ENCODE measurements around the gene SLC41A1.

Gene SLC41A1

GRCh38 chr1:205746757-205747412 lies 66.1 kb downstream of the SLC41A1 start:
- Histone ChIP-seq H3K9ac (no peak overlapping the region), H3K4me2 (ENCODE audit: low read length) (peak overlapping the region; percentile 14), H3K4me3 (ENCODE audit: low read depth, low read length) (no peak overlapping the region)

GRCh38 chr1:205744403-205744802 lies 68.6 kb downstream of the SLC41A1 start:
- no peak overlapping the region for H2AFZ ChIP-seq
- no peaks in the 10 kb centered on the region for H3K9me3 ChIP-seq (ENCODE audit: control insufficient read depth, low read length)
- no peak for TF ChIP-seq CTCF (IDR thresholded peaks at IDR 0.05)
- no peaks in the 10 kb centered on the region for H3K27me3 ChIP-seq (ENCODE audit: control insufficient read depth, insufficient read depth, low read length)
- peaks cover 11% of the 10 kb centered on the region for H3K79me2 ChIP-seq
- H3K9ac ChIP-seq = no peak overlapping the region
- peaks cover 5% of the 10 kb centered on the region for H3K4me1 ChIP-seq
- no peak overlapping the region for H3K4me2 ChIP-seq (ENCODE audit: low read length)
- no peak overlapping the region for H3K4me3 ChIP-seq (ENCODE audit: low read depth, low read length)
- H3K27ac ChIP-seq = no peak overlapping the region
- H3K36me3 ChIP-seq (ENCODE audit: control insufficient read depth, insufficient read depth, low read length) = no peaks in the 10 kb centered on the region

More at GRCh38 chr1:205746757-205747412, 66.1 kb downstream of the SLC41A1 start:
- Histone ChIP-seq H3K4me1 (peaks cover 10% of the 10 kb centered on the region), H3K79me2 (peaks cover 11% of the 10 kb centered on the region), H2AFZ (no peak overlapping the region), H3K36me3 (ENCODE audit: control insufficient read depth, insufficient read depth, low read length) (no peaks in the 10 kb centered on the region), H3K9me3 (ENCODE audit: control insufficient read depth, low read length) (no peaks in the 10 kb centered on the region), H3K27ac (no peak overlapping the region), H3K27me3 (ENCODE audit: control insufficient read depth, insufficient read depth, low read length) (no peaks in the 10 kb centered on the region)
- no peak for TF ChIP-seq CTCF (IDR thresholded peaks at IDR 0.05)

- peaks cover 5% of the 10 kb centered on the region for H3K4me1 ChIP-seq
- H3K9me3 ChIP-seq (ENCODE audit: control insufficient read depth, low read length) = no peaks in the 10 kb centered on the region
- H3K4me2 ChIP-seq (ENCODE audit: low read length) = no peak overlapping the region
- H3K4me3 ChIP-seq (ENCODE audit: low read depth, low read length) = no peak overlapping the region
- H3K79me2 ChIP-seq = peaks cover 11% of the 10 kb centered on the region
- no peak for TF ChIP-seq CTCF (IDR thresholded peaks at IDR 0.05)
- no peak overlapping the region for H3K27ac ChIP-seq
- H3K36me3 ChIP-seq (ENCODE audit: control insufficient read depth, insufficient read depth, low read length) = no peaks in the 10 kb centered on the region
- no peaks in the 10 kb centered on the region for H3K27me3 ChIP-seq (ENCODE audit: control insufficient read depth, insufficient read depth, low read length)
- no peak overlapping the region for H3K9ac ChIP-seq
- no peak overlapping the region for H2AFZ ChIP-seq
Measured at GRCh38 chr1:205743977-205744376, 69.0 kb downstream of the SLC41A1 start.

- Histone ChIP-seq H3K36me3 (ENCODE audit: control insufficient read depth, insufficient read depth, low read length) (no peaks in the 10 kb centered on the region), H3K4me1 (peaks cover 3% of the 10 kb centered on the region), H3K27ac (no peak overlapping the region), H3K27me3 (ENCODE audit: control insufficient read depth, insufficient read depth, low read length) (no peaks in the 10 kb centered on the region), H3K9ac (no peak overlapping the region), H3K4me2 (ENCODE audit: low read length) (no peak overlapping the region), H3K4me3 (ENCODE audit: low read depth, low read length) (no peak overlapping the region), H3K9me3 (ENCODE audit: control insufficient read depth, low read length) (no peaks in the 10 kb centered on the region), H2AFZ (no peak overlapping the region), H3K79me2 (peaks cover 8% of the 10 kb centered on the region)
- TF ChIP-seq CTCF (IDR thresholded peaks at IDR 0.05) = no peak
Measured at GRCh38 chr1:205741681-205742080, 71.3 kb downstream of the SLC41A1 start.
